Trophoblast cell (in vitro differentiated cells and primary cell): ENCODE data around the gene DIPK2B. TPM values are rescaled to one million over a fixed set of nuclear protein-coding genes. Genes with fewer than 3 reads are reported as not detected.

ENCODE experiments used
- DNase-seq, 2 donors: peaks; one replicate each; pipeline ENCODE4 v3.0.0-alpha.2; 2016
- H2AFZ ChIP-seq: 2 replicates; pipeline ENCODE4 v1.6.1; 2013; ENCODE audit warnings: low read length, moderate library complexity, mild to moderate bottlenecking; ENCODE audit not compliant: insufficient read depth, poor library complexity
- H2AK5ac ChIP-seq: 2 replicates; pipeline ENCODE4 v1.6.1; 2013; ENCODE audit warnings: mild to moderate bottlenecking, low read length
- H2BK120ac ChIP-seq: 2 replicates; pipeline ENCODE4 v1.6.1; 2013; ENCODE audit warnings: low read length, mild to moderate bottlenecking, moderate library complexity; ENCODE audit not compliant: insufficient read depth, poor library complexity
- H2BK12ac ChIP-seq: 2 replicates; pipeline ENCODE4 v1.6.1; 2013; ENCODE audit warnings: mild to moderate bottlenecking, low read length, moderate library complexity
- H2BK5ac ChIP-seq: 2 replicates; pipeline ENCODE4 v1.6.1; 2013; ENCODE audit warnings: low read length, low read depth, moderate library complexity, mild to moderate bottlenecking; ENCODE audit not compliant: poor library complexity
- H3K14ac ChIP-seq: 2 replicates; pipeline ENCODE4 v1.6.1; 2013; ENCODE audit warnings: mild to moderate bottlenecking, low read length
- H3K18ac ChIP-seq: 2 replicates; pipeline ENCODE4 v1.6.1; 2013; ENCODE audit warnings: mild to moderate bottlenecking, low read length
- H3K23ac ChIP-seq: 2 replicates; pipeline ENCODE4 v1.6.1; 2013; ENCODE audit warnings: low read length
- H3K27ac ChIP-seq: 2 replicates; pipeline ENCODE4 v1.5.1; 2013; ENCODE audit warnings: low read depth, mild to moderate bottlenecking, inconsistent platforms, low read length, moderate library complexity
- H3K27me3 ChIP-seq: 2 replicates; pipeline ENCODE4 v1.6.1; 2013; ENCODE audit warnings: inconsistent platforms, mild to moderate bottlenecking, low read length, moderate library complexity; ENCODE audit not compliant: insufficient read depth
- H3K36me3 ChIP-seq, 2 experiments: 1 replicate in 1 of 2; 2 replicates in 1 of 2; pipeline ENCODE4 v1.6.1; 2013; ENCODE audit warnings: low read length in 2 of 2, mild to moderate bottlenecking in 2 of 2, moderate library complexity in 1 of 2; ENCODE audit not compliant: insufficient read depth in 2 of 2, control insufficient read depth in 1 of 2
- H3K4ac ChIP-seq: 2 replicates; pipeline ENCODE4 v1.6.1; 2013; ENCODE audit warnings: low read depth, mild to moderate bottlenecking, low read length, moderate library complexity
- H3K4me1 ChIP-seq, 2 experiments: 1 replicate in 1 of 2; 2 replicates in 1 of 2; pipeline ENCODE4 v1.6.1; 2013; ENCODE audit warnings: low read length in 2 of 2, mild to moderate bottlenecking in 2 of 2, moderate library complexity in 1 of 2; ENCODE audit not compliant: insufficient read depth in 2 of 2, control insufficient read depth in 1 of 2
- H3K4me2 ChIP-seq: 2 replicates; pipeline ENCODE4 v1.6.1; 2013; ENCODE audit warnings: inconsistent platforms, mild to moderate bottlenecking, low read length, moderate library complexity
- H3K4me3 ChIP-seq: 2 replicates; pipeline ENCODE4 v1.5.1; 2013; ENCODE audit warnings: mild to moderate bottlenecking, low read depth, low read length, inconsistent platforms
- H3K79me1 ChIP-seq: one replicate; pipeline ENCODE4 v1.6.1; 2013; ENCODE audit warnings: low read length
- H3K79me2 ChIP-seq: 2 replicates; pipeline ENCODE4 v1.6.1; 2013; ENCODE audit warnings: low read length, mild to moderate bottlenecking; ENCODE audit not compliant: control insufficient read depth, insufficient read depth, poor library complexity
- H3K9ac ChIP-seq: 2 replicates; pipeline ENCODE4 v1.6.1; 2013; ENCODE audit warnings: mild to moderate bottlenecking, low read length
- H3K9me3 ChIP-seq: 2 replicates; pipeline ENCODE4 v1.6.1; 2013; ENCODE audit warnings: low read depth, mild to moderate bottlenecking, control low read depth, inconsistent platforms, low read length; ENCODE audit not compliant: insufficient read depth
- H4K12ac ChIP-seq: 2 replicates; pipeline ENCODE4 v1.6.1; 2013; ENCODE audit warnings: low read depth, mild to moderate bottlenecking, low read length, moderate library complexity
- H4K8ac ChIP-seq: 2 replicates; pipeline ENCODE4 v1.6.1; 2013; ENCODE audit warnings: low read depth, mild to moderate bottlenecking, low read length, moderate library complexity
- H4K91ac ChIP-seq: one replicate; pipeline ENCODE4 v1.6.1; 2013; ENCODE audit warnings: low read depth, mild to moderate bottlenecking, low read length, moderate library complexity
- WGBS: extraction: QIAGEN DNeasy Blood & Tissue Kit; methylation state at CpG from one replicate; pipeline ENCODE4 v1.1.7; 2013; ENCODE audit warnings: missing lambda C conversion rate; ENCODE audit not compliant: insufficient read length, insufficient coverage; ENCODE audit errors: extremely low coverage; 5-methylcytosine and 5-hydroxymethylcytosine counted together
- polyA plus RNA-seq: library from polyadenylated mRNA; stranded (reverse); fragments of 200-250 nt; gene quantifications from 2 replicates; pipeline ENCODE4 v1.2.3, GENCODE V29; 2013

Gene DIPK2B, protein sequence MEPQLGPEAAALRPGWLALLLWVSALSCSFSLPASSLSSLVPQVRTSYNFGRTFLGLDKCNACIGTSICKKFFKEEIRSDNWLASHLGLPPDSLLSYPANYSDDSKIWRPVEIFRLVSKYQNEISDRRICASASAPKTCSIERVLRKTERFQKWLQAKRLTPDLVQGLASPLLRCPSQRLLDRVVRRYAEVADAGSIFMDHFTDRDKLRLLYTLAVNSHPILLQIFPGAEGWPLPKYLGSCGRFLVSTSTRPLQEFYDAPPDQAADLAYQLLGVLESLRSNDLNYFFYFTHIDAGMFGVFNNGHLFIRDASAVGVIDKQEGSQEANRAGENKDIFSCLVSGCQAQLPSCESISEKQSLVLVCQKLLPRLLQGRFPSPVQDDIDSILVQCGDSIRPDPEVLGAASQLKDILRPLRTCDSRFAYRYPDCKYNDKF
- not detected in 2 replicates for polyA plus RNA-seq

DNA sequence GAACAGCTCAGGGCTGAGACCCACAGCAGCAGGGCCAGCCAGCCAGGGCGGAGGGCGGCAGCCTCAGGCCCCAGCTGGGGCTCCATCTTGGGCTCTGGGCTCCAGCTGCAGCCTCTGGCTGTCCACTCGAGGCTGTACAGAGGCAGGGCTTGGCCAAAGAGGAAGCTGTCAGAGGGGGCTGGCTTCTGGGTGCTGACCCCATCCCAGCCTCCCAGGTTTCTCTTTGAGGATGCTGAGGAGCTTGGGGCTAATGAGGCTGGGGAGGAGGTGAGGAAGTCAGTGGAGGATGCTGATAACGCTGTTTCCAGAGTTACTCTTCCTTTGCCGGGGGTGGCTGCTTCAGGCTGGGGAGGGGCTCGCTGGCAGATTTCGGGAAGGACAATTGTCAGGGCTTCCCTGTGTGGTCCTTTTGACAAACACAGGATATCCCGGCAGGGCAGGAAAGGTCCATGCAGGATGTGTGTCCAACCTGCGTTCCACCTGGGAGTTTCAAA is at the start of gene DIPK2B:
Gene DIPK2B (minus strand): TSS at position 136 of the 494 bp plus-strand sequence. CDS start 50 bp downstream, at position 86.
- no peaks in the 10 kb centered on the region for H3K36me3 ChIP-seq
- H2AK5ac ChIP-seq = no peak within 1 kb of the TSS
- H3K14ac ChIP-seq = no peak within 1 kb of the TSS
- no peak within 1 kb of the TSS for H3K27ac ChIP-seq
- no peaks in the 10 kb centered on the region for H3K9me3 ChIP-seq
- no peak within 1 kb of the TSS for H3K4ac ChIP-seq
- no peak within 1 kb of the TSS for H4K12ac ChIP-seq
- WGBS = no CpG with 5 or more reads among the region's 9 CpGs
- H3K79me1 ChIP-seq = no peaks in the 10 kb centered on the region
- no peak within 1 kb of the TSS for H2BK120ac ChIP-seq
- no peak within 1 kb of the TSS for H2BK12ac ChIP-seq
- H2AFZ ChIP-seq = no peak within 1 kb of the TSS
- no peak within 1 kb of the TSS for H2BK5ac ChIP-seq
- no peak within 1 kb of the TSS for H4K8ac ChIP-seq
- no peak within 1 kb of the TSS for H3K4me2 ChIP-seq
- no peak within 1 kb of the TSS for H3K4me3 ChIP-seq
- no peaks in the 10 kb centered on the region for H3K27me3 ChIP-seq
- H4K91ac ChIP-seq = no peak within 1 kb of the TSS
- H3K23ac ChIP-seq = no peak within 1 kb of the TSS
- no peaks in the 10 kb centered on the region for H3K79me2 ChIP-seq
- H3K4me1 ChIP-seq = no peaks in the 10 kb centered on the region
- H3K18ac ChIP-seq = no peak within 1 kb of the TSS
- DNase-seq = no peak
- H3K9ac ChIP-seq = no peak within 1 kb of the TSS

DNA sequence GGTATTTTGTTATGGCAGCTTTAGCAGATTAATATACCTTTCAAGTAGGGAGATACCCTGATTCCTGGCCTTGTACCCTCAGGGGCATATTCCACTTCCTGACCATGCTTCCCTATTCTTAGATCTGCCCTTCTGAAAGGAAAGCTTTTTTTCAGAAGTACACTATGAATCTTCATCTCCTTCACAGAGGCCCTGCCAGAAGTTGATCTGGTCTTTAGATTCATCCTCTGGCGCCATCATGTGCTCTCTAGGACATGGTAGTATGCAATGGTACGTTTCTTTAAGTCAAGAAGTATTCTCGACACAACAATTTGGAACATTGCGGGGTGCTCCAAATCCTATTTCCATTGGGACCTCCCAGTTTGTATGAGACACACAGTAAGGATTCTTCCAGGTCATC is 39.6 kb upstream of the DIPK2B start:
- H2BK120ac ChIP-seq = no peak overlapping the region
- H3K4me1 ChIP-seq = no peaks in the 10 kb centered on the region
- WGBS = no CpG with 5 or more reads among the region's 4 CpGs
- no peak overlapping the region for H2AK5ac ChIP-seq
- no peak overlapping the region for H2BK5ac ChIP-seq
- no peak overlapping the region for H3K9ac ChIP-seq
- H3K9me3 ChIP-seq = no peaks in the 10 kb centered on the region
- H3K27me3 ChIP-seq = no peaks in the 10 kb centered on the region
- no peak overlapping the region for H3K4ac ChIP-seq
- H3K23ac ChIP-seq = no peak overlapping the region
- H4K91ac ChIP-seq = no peak overlapping the region
- H3K4me2 ChIP-seq = no peak overlapping the region
- no peak overlapping the region for H4K8ac ChIP-seq
- H2AFZ ChIP-seq = no peak overlapping the region
- no peaks in the 10 kb centered on the region for H3K79me2 ChIP-seq
- no peaks in the 10 kb centered on the region for H3K36me3 ChIP-seq
- no peak overlapping the region for H3K27ac ChIP-seq
- no peak overlapping the region for H2BK12ac ChIP-seq
- H3K14ac ChIP-seq = no peak overlapping the region
- no peaks in the 10 kb centered on the region for H3K79me1 ChIP-seq
- no peak for DNase-seq
- no peak overlapping the region for H3K4me3 ChIP-seq
- H3K18ac ChIP-seq = no peak overlapping the region
- H4K12ac ChIP-seq = no peak overlapping the region

DNA sequence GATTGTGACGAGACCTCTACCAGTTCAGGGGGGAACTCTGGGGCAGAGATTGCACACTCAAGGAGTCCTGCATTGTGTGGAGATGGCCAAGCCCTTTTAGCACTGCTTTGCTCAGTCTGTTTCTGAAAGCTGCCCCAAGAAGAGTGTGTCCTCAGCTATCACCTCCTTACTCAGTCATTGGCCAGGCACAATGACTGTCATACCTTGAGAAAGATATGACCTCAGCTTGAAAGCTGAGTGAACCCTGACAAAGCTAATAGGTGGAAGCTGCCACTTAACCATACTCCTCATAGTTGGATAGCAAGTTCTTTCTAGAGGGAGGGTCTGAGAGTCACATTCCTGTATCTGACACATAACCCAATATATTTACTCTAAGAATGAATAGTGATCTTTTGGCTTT is 37.8 kb upstream of the DIPK2B start:
- Histone ChIP-seq H3K9ac (no peak overlapping the region), H3K9me3 (no peaks in the 10 kb centered on the region), H4K12ac (no peak overlapping the region), H3K18ac (no peak overlapping the region), H3K23ac (no peak overlapping the region), H2AFZ (no peak overlapping the region), H2AK5ac (no peak overlapping the region), H3K36me3 (no peaks in the 10 kb centered on the region), H4K8ac (no peak overlapping the region), H3K27ac (no peak overlapping the region), H2BK12ac (no peak overlapping the region), H2BK5ac (no peak overlapping the region), H3K4me2 (no peak overlapping the region), H3K79me2 (no peaks in the 10 kb centered on the region), H2BK120ac (no peak overlapping the region), H3K14ac (no peak overlapping the region), H3K79me1 (no peaks in the 10 kb centered on the region), H3K4ac (no peak overlapping the region), H3K27me3 (no peaks in the 10 kb centered on the region), H4K91ac (no peak overlapping the region), H3K4me3 (no peak overlapping the region), H3K4me1 (no peaks in the 10 kb centered on the region)
- WGBS = no CpG with 5 or more reads among the region's 1 CpG
- no peak for DNase-seq

DNA sequence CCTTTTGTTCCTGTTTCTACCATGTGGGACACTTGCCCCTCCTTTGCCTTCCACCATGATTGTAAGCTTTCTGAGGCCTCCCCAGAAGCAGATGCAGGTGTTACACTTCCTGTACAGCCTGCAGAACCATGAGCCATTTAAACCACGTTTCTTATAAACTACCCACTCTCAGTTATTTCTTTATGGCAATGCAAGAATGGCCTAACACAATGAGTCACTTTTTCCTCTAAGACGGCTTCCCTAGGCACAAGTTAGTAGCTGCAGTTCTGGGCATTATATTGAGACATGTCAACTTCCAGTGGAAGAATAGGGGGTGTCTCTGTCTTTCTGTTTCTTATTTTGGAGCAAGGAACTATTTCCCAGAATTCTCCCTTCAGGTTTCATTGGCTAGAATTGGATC is 32.9 kb upstream of the DIPK2B start:
- Histone ChIP-seq H3K9ac (no peak overlapping the region), H3K14ac (no peak overlapping the region), H3K27me3 (no peaks in the 10 kb centered on the region), H2AK5ac (no peak overlapping the region), H3K4ac (no peak overlapping the region), H3K27ac (no peak overlapping the region), H3K23ac (no peak overlapping the region), H3K4me3 (no peak overlapping the region), H3K4me2 (no peak overlapping the region), H2BK5ac (no peak overlapping the region), H3K18ac (no peak overlapping the region), H3K79me1 (no peaks in the 10 kb centered on the region), H2BK120ac (no peak overlapping the region), H3K79me2 (no peaks in the 10 kb centered on the region), H3K4me1 (no peaks in the 10 kb centered on the region), H3K9me3 (no peaks in the 10 kb centered on the region), H2AFZ (no peak overlapping the region), H4K12ac (no peak overlapping the region), H4K8ac (no peak overlapping the region), H2BK12ac (no peak overlapping the region), H3K36me3 (no peaks in the 10 kb centered on the region), H4K91ac (no peak overlapping the region)
- DNase-seq = no peak
- WGBS = no CpG with 5 or more reads among the region's 2 CpGs
